HG03095 (cell line): ENCODE measurements around the gene SCYGR3.

Experiments
- ATAC-seq: cut with Tn5 transposase; IDR thresholded peaks from one replicate; pipeline ENCODE4 v1.9.1; 2021; ENCODE audit warnings: moderate library complexity; ENCODE audit not compliant: unreplicated experiment

The SCYGR3 gene, protein sequence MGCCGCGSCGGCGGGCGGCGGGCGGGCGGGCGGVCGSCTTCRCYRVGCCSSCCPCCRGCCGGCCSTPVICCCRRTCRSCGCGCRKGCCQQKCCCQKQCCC

DNA sequence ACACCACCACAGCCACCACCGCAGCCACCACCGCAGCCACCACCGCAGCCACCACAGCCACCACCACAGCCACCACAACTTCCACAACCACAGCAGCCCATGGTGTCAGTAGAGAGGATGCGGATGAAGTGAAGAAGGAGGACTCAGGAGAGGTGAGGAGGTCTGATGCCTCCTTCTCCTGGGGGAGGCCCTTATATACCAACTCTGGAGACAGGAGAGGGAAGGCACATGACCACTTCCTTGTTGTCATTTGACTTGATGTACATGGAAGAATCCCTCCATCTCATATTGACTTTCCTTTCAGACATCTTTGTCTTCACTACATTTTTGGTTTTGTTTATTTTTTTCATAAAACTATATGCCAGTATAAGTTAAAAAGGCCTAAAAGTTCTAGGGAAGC, at the start of gene SCYGR3:
Gene SCYGR3 (minus strand): TSS at position 101 of the 400 bp plus-strand sequence. CDS start 0 bp downstream, at position 101.
- ATAC-seq: no peak

DNA sequence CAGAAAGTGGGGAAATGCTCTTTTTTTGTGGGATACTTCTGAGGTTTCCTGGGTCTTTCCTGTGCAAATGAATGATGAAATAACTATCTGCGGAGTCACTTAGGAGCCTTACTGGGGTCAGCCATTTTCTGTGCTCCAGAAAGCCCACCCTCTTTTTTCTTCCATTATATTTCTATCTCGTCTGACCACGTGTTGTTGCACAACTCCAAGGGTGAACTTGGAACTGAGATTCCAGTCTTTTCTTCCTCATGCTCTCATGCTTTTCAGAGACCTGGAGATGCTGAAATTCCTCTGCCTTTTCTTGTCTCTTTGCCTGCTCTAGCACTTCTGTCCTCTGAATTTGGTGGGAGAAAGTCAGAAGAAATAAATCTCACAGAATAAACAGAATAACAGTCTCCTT, 47.2 kb upstream of the SCYGR3 start:
- no peak for ATAC-seq

DNA sequence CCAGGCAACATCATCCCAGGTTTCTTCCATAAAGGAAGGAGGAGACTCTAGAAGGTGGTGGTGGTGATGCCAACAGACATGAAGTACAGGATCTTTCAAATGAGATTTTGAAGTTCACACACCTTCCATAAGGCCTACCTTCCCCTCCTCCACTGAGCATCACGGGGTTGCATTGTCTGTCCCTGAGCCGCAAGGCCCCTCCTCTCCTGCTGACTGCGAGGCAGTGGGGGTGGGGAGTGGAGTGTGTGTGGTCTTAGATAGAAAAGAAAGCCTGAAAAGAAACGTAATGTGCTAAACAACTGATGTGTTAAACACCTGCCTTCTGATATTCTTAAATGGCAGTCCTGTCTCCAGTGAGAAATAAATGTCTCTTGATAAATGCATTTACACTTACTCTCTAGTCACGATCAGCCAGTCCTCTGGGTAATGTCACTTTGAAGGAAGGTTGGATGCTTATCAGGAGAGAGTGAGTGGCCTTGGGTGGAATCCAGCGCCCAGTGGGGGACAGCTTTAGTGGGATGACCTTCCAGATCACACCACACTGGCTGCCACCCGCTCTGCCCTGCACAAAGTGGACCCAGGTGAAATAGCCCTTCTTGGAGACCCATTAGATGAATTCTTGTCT, 46.5 kb upstream of the SCYGR3 start:
- ATAC-seq: no peak

DNA sequence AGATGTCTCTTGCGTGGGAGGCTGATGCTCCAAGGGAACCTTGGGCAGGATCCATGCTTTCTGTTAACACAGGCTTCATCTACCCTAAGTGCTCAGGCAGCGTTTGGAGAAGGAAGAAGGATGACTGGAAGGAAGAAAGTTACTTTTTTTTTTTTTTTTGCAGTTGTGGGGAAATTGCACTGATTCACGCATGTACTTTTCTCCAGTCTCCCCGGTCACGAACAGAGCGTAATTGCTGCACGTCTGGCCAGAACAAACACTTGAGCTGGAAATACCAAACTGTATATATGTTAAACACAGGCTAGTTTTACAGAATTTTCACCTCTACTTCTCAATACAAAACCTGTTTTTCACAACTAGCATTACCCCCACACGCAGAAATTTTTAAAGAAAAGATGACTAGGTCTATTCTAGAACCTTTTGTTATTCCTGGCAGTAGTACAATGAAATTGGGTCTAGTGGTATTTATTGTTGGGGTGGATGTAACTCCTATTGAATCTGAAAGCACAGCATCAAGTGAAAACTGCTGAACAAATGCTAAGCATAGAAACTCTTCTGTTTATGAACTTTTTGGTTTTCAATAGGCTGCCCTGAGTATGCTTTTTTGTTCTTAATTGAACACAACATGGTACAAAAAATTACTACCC, 42.7 kb upstream of the SCYGR3 start:
- no peak for ATAC-seq

DNA sequence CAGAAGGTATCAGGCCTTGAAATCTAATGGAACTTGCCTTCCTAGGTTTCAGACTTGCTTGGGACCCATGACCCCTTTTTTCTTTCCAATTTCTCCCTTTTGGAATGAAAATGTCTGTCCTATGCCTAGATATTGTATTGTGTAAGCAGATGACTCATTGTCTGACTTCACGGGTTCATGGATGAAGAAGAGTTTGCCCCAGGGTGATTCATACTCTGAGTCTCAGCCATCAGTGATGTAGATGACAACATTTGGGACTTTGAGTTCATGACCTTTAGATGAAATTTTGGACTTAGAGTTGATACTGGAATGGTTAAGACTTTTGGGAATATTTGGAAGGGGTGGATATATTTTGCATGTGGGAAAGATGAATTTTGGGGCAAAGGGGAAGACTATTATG, 40.8 kb upstream of the SCYGR3 start:
- ATAC-seq: no peak

DNA sequence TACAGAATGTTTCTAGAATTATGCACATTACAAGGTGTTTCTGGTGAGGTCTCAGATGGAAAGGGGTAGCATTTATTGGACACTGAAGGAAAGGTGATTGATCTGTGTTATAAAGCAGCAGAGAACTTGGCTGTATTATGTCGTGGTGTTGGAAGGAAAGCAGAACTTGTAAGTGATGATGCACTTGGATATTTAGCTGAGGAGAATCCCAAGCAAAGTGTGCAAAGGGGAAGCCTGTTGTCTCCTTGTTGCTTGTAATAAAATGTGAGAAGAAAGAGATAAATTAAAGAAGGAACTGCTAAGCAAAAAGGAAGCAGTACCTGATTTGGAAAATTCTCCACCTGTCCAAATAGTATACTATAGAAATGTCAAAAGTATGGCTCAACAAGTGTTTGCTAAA, 39.8 kb upstream of the SCYGR3 start:
- ATAC-seq: no peak

DNA sequence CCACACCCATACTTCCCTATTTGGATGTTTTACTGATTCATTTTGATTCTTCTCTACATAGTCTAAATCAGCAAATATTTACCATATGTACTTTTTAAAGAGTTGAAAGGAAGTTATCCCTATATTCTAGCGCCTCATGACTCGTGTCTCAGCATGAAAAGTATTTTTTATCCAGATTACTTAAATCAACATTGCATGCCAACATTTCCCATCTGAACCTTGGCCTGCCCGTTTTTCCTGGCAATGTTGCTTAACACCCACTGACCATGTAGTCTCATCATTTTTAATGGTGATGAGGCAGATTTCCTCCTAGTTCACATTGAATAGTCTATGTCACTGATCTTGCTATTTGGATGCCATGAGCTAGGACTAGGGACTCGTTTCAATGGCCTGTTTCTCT, 38.8 kb upstream of the SCYGR3 start:
- no peak for ATAC-seq

DNA sequence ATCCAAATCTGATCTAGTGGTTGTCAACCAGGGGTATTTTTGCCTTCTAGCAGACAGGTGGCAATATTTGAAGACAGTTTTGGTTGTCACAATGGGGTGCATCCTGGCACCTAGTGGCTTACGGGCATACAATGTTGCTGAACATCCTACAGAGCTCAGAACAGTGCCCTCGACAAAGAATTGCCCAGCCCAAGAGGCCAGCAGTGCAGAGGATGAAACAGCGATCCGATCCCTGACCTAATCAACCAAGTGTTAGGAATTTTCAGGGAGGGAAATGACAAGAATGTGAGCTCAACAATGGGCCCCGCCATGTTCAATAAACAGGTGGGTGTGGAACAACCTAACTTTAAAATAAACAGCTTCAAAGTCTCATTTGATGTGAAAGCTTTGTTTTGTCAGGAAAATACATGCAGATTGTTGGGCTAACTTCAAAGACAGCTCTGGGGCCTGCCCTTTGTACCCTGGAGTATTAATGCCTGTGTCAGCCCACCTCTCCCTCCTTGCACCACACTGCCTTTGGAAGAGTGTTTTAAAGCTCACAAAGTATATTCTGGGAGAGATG, 29.4 kb upstream of the SCYGR3 start:
- no peak for ATAC-seq

DNA sequence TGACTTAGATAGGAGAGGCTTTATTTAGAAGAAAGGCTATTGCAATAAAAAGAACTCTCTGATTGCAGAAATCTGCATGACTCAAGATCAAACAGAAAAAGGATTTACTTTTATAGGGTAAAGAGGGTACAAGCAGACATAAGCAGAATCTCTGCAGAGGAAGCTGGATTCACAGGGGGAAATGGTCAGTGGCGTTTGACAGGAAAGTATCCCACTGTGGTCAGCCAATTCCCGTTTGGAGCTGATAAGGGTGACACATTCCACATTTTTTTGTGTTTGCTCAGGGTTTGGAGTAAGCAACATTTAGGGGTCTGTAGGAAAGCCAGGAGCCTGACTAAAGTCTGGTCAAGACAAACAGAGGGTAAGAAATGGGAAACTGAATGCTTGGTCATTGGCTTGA, 28.0 kb upstream of the SCYGR3 start:
- ATAC-seq: no peak

GRCh38 chr2:227634201-227634600, 19.6 kb upstream of the SCYGR3 start:
- no peak for ATAC-seq

DNA sequence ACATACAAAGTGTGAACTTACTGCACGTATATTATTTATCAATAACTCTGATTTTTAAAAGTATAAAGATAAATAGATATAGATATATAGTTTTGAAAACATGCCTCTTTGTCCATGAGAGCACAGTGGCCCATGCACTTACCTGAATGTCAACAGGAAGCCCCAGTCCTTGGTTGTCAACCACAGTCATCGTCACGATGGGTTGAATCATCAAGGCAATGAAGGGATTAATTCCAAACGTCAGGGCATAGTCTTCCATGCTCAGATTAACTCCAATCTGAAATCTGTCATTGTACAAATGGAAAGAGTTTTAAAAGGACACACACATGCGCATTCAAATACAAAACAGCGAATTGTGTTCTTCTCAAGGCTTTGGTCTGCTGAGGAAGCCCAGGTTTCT, 18.2 kb upstream of the SCYGR3 start:
- ATAC-seq: no peak

DNA sequence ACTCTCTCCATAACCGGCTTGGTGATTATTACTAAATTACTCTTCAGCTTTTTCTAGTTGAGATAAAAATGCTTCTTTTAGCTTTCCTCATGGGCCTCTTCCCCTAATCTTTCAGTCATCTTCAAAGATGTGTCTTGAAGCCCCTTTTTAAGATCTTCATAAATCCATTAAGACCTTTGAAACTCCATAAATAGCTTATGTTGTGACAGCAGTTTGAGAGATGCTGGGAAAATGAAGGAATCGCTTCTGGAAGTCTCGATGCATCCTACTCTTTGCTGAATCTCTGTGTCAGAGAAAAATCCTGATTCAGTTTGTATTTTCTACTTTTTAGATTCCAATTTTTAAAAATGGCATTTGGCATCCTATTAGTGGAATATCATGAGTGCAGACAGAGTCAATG, 15.7 kb upstream of the SCYGR3 start:
- no peak for ATAC-seq

DNA sequence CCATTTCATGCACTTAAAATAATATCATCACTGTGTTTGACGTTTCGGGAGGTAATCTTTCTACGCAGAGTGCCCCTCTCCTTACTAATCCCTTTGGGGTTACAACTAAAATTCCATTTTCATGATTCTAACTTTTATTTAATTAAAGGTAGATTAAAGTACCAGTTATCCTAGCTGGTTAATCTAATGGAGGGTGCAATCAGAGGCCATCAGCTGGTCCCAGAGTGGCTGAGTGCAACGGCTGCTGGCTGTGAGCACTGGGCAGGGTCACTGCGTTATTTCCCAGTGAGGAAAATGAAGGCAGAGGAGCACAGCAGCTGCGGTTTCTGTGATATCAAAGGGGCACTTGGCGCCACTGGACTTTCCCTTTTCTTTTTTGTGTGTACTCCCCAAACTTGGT, 14.8 kb upstream of the SCYGR3 start:
- no peak for ATAC-seq

DNA sequence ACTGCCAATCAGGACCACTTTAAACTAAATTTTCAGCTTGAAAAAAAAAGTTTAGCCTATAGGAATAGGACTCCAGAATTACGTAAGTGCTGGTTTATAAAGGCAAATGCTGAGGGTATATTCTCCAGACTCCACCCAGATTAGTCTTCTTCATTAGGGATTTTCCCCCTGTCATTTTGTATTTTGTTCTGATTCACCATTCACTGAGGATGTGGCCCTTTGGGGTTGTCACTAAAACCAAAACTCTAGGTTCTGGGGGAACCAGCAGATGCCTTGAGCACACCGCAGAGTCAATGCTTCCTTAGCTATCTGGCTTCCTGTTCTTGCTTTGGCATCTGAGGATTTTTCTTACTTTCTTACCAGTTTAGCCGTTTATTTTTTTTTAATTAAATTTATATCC, 13.1 kb upstream of the SCYGR3 start:
- ATAC-seq: peak; percentile 93

- no peak for ATAC-seq
These were observed 12.0 kb upstream of the SCYGR3 start for GRCh38 chr2:227626580-227627151.

GRCh38 chr2:227625420-227625819, 10.8 kb upstream of the SCYGR3 start:
- ATAC-seq: no peak

DNA sequence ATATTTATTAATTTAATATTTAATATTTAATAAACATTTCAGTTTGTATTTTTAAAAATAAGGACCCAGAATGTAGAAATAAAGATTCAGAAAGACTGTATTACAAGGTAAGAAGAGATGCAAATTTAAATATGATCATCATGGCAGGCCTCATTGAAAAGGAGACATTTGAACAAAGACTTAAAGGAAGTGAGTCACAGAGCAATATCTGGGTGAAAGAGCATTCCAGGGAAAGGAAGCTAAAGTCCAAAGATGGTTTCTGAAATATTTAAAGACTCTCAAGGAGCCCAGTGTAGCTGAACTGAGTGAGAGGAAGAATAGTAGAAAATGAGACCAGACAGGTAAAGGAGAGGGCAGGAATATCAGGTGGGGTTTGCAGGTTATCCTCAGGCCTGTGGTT, 8.6 kb upstream of the SCYGR3 start:
- no peak for ATAC-seq

- no peak for ATAC-seq
These were observed 2.9 kb upstream of the SCYGR3 start, which contains the start of gene SCYGR4 for GRCh38 chr2:227617316-227618230. Gene SCYGR4 (plus strand): TSS chr2:227617498. CDS start chr2:227617498, 0 bp downstream.

- ATAC-seq: no peak
These were observed 2.0 kb upstream of the SCYGR3 start for GRCh38 chr2:227616631-227617030.

GRCh38 chr2:227615906-227616305, 1.3 kb upstream of the SCYGR3 start:
- ATAC-seq: no peak

GRCh38 chr2:227615181-227615580, 541 bp upstream of the SCYGR3 start:
- ATAC-seq: no peak
